ENCODE measurements around the gene SMAD1. TPM values are rescaled to one million over a fixed set of nuclear protein-coding genes. Genes with fewer than 3 reads are reported as not detected.

Gene SMAD1
- total RNA-seq, 1 experiment from 2014 or later: 21.1 TPM

DNA sequence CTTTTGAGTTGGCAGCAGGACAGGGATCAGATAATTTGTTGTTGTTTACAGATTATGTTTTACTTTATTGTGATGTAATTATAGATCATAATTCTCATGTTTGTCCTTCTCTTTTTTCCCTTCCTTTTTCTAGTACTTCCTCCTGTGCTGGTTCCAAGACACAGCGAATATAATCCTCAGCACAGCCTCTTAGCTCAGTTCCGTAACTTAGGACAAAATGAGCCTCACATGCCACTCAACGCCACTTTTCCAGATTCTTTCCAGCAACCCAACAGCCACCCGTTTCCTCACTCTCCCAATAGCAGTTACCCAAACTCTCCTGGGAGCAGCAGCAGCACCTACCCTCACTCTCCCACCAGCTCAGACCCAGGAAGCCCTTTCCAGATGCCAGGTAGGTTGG, 58.0 kb downstream of the SMAD1 start:
- no peak overlapping the region for H2BK12ac ChIP-seq (ENCODE audit: insufficient read length, low read depth, low read length)

More for the DNA sequence above, 58.0 kb downstream of the SMAD1 start:
- Histone ChIP-seq H3K9ac (ENCODE audit: extremely low read depth, insufficient read length, low read length) (no peak overlapping the region), H2BK5ac (ENCODE audit: insufficient read length, low read length) (no peak overlapping the region), H3K23ac (ENCODE audit: insufficient read length, low read depth, low read length) (peak overlapping the region; percentile 59), H3K23me2 (ENCODE audit: insufficient read length, low read depth, low read length, poor library complexity, severe bottlenecking) (no peaks in the 10 kb centered on the region), H3K79me1 (ENCODE audit: insufficient read depth, low read depth, low read length, poor library complexity, severe bottlenecking) (no peaks in the 10 kb centered on the region), H2AK5ac (ENCODE audit: insufficient read length, low read length) (peak overlapping the region; percentile 67), H4K91ac (ENCODE audit: insufficient read length, low read depth, low read length) (no peak overlapping the region), H3K18ac (ENCODE audit: insufficient read length, low read depth, low read length) (no peak overlapping the region), H2BK15ac (ENCODE audit: low read depth, low read length) (no peak overlapping the region), H3K4ac (ENCODE audit: low read depth, low read length) (no peak overlapping the region), H3K9me3 (ENCODE audit: control insufficient read depth, low read depth, low read length) (no peaks in the 10 kb centered on the region), H3K14ac (ENCODE audit: insufficient read depth, low read length) (peak overlapping the region; percentile 40), H3K79me2 (ENCODE audit: insufficient read depth, low read length) (no peaks in the 10 kb centered on the region), H3K56ac (ENCODE audit: insufficient read length, low read depth, low read length) (no peak overlapping the region), H2AFZ (ENCODE audit: low read length) (no peak overlapping the region), H3K27me3 (ENCODE audit: insufficient read depth, low read length) (no peaks in the 10 kb centered on the region), H2BK120ac (ENCODE audit: low read depth, low read length, poor library complexity, severe bottlenecking) (no peak overlapping the region), H3K4me2 (ENCODE audit: insufficient read depth, insufficient read length, low read length) (no peak overlapping the region), H4K20me1 (ENCODE audit: control insufficient read depth, insufficient read depth, insufficient read length) (no peaks in the 10 kb centered on the region), H4K5ac (ENCODE audit: insufficient read length, low read depth, low read length) (no peak overlapping the region), H3K27ac (ENCODE audit: insufficient read length, low read depth, low read length) (no peak overlapping the region), H2BK20ac (ENCODE audit: low read depth, low read length, poor library complexity, severe bottlenecking) (no peak overlapping the region), H3T11ph (ENCODE audit: low read length) (no peak overlapping the region), H3K4me1 (ENCODE audit: insufficient read depth, low read length) (no peaks in the 10 kb centered on the region; the same call in 1 of the 2 replicates), H4K8ac (replicated peaks; ENCODE audit: insufficient read length, low read depth, low read length) (no peak overlapping the region)
- Mint-ChIP-seq H3K4me1 (peaks cover 22 to 30% of the 10 kb centered on the region in 2 experiments), H3K9me3 (no peaks in the 10 kb centered on the region), H3K27me3 (ENCODE audit: low read depth) (no peaks in the 10 kb centered on the region), H3K36me3 (ENCODE audit: insufficient read depth in 1 of 3, low read depth in 3 of 3) (peaks cover 0 to 6% (median 4%) of the 10 kb centered on the region in 3 experiments; a peak in 3 of 7 replicates), H3K4me3 (no peak overlapping the region), H3K27ac (peak overlapping the region; percentile 47 to 84 (median 72))
- WGBS (ENCODE audit: extremely low coverage, insufficient read length, low lambda C conversion rate): no CpG with 5 or more reads among the region's 4 CpGs
- no peak for DNase-seq
- TF ChIP-seq, protein P1, sequence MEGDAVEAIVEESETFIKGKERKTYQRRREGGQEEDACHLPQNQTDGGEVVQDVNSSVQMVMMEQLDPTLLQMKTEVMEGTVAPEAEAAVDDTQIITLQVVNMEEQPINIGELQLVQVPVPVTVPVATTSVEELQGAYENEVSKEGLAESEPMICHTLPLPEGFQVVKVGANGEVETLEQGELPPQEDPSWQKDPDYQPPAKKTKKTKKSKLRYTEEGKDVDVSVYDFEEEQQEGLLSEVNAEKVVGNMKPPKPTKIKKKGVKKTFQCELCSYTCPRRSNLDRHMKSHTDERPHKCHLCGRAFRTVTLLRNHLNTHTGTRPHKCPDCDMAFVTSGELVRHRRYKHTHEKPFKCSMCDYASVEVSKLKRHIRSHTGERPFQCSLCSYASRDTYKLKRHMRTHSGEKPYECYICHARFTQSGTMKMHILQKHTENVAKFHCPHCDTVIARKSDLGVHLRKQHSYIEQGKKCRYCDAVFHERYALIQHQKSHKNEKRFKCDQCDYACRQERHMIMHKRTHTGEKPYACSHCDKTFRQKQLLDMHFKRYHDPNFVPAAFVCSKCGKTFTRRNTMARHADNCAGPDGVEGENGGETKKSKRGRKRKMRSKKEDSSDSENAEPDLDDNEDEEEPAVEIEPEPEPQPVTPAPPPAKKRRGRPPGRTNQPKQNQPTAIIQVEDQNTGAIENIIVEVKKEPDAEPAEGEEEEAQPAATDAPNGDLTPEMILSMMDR (conservative IDR thresholded peaks at IDR 0.05): no peak
